Lower lobe of right lung (tissue), 2 donors: ENCODE results near the gene MACROD2. TPM values are rescaled to one million over a fixed set of nuclear protein-coding genes. Genes with fewer than 3 reads are reported as not detected.

Source experiments
- ATAC-seq, 2 donors: fragments of 200-7000 bp; cut with Tn5 transposase; one replicate each; pipeline ENCODE4 v1.9.1; 2020 to 2022; ENCODE audit warnings: mild to moderate bottlenecking in 2 of 2, moderate library complexity in 2 of 2
- DNase-seq: peaks from one replicate; pipeline ENCODE4 v3.0.0-alpha.2; 2020
- H3K27ac ChIP-seq: fragments of 200-600 bp; one replicate; pipeline ENCODE4 v1.8.0; 2022
- H3K27me3 ChIP-seq: fragments of 200-600 bp; one replicate; pipeline ENCODE4 v1.8.0; 2022; ENCODE audit warnings: low read depth
- H3K36me3 ChIP-seq: fragments of 200-600 bp; one replicate; pipeline ENCODE4 v1.8.0; 2022; ENCODE audit warnings: mild to moderate bottlenecking
- H3K4me1 ChIP-seq: fragments of 200-600 bp; one replicate; pipeline ENCODE4 v1.8.0; 2022
- H3K4me3 ChIP-seq: fragments of 200-600 bp; one replicate; pipeline ENCODE4 v1.8.0; 2022; ENCODE audit warnings: mild to moderate bottlenecking
- H3K9me3 ChIP-seq: fragments of 200-600 bp; one replicate; pipeline ENCODE4 v1.8.0; 2022
- intact Hi-C: fragments of 100-400 bp; cut with DNase I; formaldehyde crosslinking; loops from one replicate; pipeline ENCODE4 v1.11.0; 2022
- total RNA-seq: library from RNA; stranded (reverse); fragmentation: NEBNext Ultra II Directional; extraction: Animal tissue kit (Norgen Biotek cat#: 25700); gene quantifications from one replicate; pipeline ENCODE4 v1.2.1, GENCODE V29; 2021
- TF ChIP-seq, protein P1 (sequence below): fragments of 200-600 bp; IDR thresholded peaks from one replicate; pipeline ENCODE4 v1.8.0; 2022; ENCODE audit warnings: antibody characterized with exemption, mild to moderate bottlenecking
- donor health status: DM: no; HTN: yes; CAD: no; lungs with severe emphysema.

Gene MACROD2
- total RNA-seq, 1 donor from 2014 or later: 73.0 TPM

DNA sequence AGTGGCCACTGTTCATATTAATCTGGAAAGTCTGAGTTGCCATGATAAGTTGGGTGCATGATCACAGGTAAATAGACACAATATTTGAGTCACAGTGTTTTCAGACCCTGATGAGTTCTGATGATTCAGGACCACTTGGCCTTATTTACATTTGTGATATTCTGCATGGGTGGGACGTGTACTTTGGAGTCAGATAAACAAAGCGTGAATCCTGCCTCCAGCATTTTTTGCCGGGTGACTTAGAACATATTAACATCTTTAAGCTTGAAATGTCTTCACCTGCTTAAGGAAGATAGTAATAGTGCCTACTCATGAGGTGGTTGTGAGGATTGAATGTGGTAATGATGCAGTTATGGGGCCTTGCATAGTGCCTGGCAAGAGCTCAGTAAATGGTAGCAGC is 1582.8 kb downstream of the MACROD2 start:
- H3K4me3 ChIP-seq: no peak overlapping the region
- no peaks in the 10 kb centered on the region for H3K27me3 ChIP-seq
- no peak for ATAC-seq
- DNase-seq: no peak
- intact Hi-C loops: no loop called here
- H3K4me1 ChIP-seq: no peaks in the 10 kb centered on the region
- no peaks in the 10 kb centered on the region for H3K9me3 ChIP-seq
- no peak overlapping the region for H3K27ac ChIP-seq
- TF ChIP-seq, protein P1, sequence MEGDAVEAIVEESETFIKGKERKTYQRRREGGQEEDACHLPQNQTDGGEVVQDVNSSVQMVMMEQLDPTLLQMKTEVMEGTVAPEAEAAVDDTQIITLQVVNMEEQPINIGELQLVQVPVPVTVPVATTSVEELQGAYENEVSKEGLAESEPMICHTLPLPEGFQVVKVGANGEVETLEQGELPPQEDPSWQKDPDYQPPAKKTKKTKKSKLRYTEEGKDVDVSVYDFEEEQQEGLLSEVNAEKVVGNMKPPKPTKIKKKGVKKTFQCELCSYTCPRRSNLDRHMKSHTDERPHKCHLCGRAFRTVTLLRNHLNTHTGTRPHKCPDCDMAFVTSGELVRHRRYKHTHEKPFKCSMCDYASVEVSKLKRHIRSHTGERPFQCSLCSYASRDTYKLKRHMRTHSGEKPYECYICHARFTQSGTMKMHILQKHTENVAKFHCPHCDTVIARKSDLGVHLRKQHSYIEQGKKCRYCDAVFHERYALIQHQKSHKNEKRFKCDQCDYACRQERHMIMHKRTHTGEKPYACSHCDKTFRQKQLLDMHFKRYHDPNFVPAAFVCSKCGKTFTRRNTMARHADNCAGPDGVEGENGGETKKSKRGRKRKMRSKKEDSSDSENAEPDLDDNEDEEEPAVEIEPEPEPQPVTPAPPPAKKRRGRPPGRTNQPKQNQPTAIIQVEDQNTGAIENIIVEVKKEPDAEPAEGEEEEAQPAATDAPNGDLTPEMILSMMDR: no peak
- H3K36me3 ChIP-seq: no peaks in the 10 kb centered on the region

DNA sequence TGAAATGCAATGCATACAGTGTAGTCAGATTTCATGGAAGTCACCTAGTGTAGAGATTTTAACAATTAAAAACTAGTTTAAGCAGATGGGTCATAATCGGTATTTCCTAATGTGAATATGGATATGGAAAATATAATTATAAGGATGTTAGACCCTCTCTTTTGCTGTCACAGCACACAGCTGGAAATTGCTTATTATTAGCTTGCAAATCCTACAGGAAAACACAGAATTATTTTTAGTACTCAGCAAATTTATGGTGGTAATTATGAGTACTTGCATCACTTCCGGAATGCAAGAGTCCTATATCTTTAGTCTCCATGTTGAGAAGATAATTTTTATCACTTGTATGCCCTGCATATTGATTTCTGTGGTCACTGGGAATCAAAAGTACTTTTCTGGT is 1584.4 kb downstream of the MACROD2 start:
- H3K9me3 ChIP-seq: no peaks in the 10 kb centered on the region
- no peak for DNase-seq
- no peak overlapping the region for H3K4me3 ChIP-seq
- H3K36me3 ChIP-seq: no peaks in the 10 kb centered on the region
- intact Hi-C loops: no loop called here
- no peaks in the 10 kb centered on the region for H3K4me1 ChIP-seq
- no peak for ATAC-seq
- H3K27me3 ChIP-seq: no peaks in the 10 kb centered on the region
- TF ChIP-seq, protein P1: no peak
- H3K27ac ChIP-seq: no peak overlapping the region

GRCh38 chr20:15582146-15582760 is 1586.9 kb downstream of the MACROD2 start:
- Histone ChIP-seq H3K9me3 (no peaks in the 10 kb centered on the region), H3K36me3 (no peaks in the 10 kb centered on the region), H3K27ac (no peak overlapping the region), H3K4me1 (no peaks in the 10 kb centered on the region), H3K4me3 (no peak overlapping the region), H3K27me3 (no peaks in the 10 kb centered on the region)
- no peak for ATAC-seq
- intact Hi-C loops: no loop called here
- DNase-seq: no peak
- TF ChIP-seq, protein P1: no peak

DNA sequence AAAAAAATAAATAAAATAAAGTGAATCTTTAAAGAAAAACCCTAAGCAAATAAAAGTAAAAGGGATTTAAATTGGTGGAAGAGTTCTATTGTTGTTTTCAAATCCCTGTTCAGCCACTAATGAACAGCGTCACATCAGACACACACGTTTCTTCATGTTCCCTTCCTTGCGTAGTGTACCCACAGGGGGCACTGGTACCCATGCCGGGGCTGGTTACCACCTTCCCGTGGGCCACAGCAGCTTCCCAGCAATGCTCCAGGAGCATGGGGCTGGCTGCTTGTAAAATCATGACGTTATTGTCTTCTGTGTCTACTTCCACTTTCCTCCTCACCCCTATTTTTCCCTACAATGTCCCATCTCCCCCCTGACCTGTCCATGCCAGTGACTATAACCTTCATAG is 1589.2 kb downstream of the MACROD2 start:
- no peaks in the 10 kb centered on the region for H3K9me3 ChIP-seq
- TF ChIP-seq, protein P1: no peak
- no peaks in the 10 kb centered on the region for H3K27me3 ChIP-seq
- DNase-seq (no peak), ATAC-seq (no peak)
- H3K4me3 ChIP-seq: no peak overlapping the region
- intact Hi-C loops: no loop called here
- H3K36me3 ChIP-seq: no peaks in the 10 kb centered on the region
- H3K27ac ChIP-seq: no peak overlapping the region
- H3K4me1 ChIP-seq: no peaks in the 10 kb centered on the region

DNA sequence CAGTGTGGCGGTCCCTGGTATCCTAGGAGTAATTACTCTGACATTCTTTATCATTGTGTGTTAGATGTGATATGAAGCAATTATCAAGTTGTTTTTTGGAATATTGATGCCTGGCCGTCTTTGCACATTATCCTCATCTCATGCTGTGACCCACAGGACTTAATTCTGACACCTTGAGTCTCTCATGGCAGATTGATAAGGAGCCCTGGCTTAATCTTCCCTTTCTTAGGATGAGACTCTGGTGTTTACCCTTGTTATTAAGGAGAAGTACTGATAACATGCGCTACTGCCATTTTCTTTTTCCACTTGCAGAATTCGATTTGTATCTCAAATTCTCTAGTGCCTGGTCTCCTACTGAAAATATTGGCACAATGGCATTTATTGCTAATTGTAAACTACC is 1597.8 kb downstream of the MACROD2 start:
- no peak overlapping the region for H3K27ac ChIP-seq
- no peaks in the 10 kb centered on the region for H3K9me3 ChIP-seq
- no peak overlapping the region for H3K4me3 ChIP-seq
- H3K36me3 ChIP-seq: no peaks in the 10 kb centered on the region
- no peak for ATAC-seq
- H3K4me1 ChIP-seq: no peaks in the 10 kb centered on the region
- H3K27me3 ChIP-seq: no peaks in the 10 kb centered on the region
- intact Hi-C loops: no loop called here
- no peak for DNase-seq
- TF ChIP-seq, protein P1: no peak
